Body of pancreas (tissue), 4 donors: ENCODE results near the gene KRTAP10-8. TPM values are rescaled to one million over a fixed set of nuclear protein-coding genes. Genes with fewer than 3 reads are reported as not detected.

ENCODE experiments used
- ATAC-seq: fragments of 150-250 bp; one replicate; pipeline ENCODE4 v1.9.1; 2016
- DNase-seq, 4 donors: peaks; one replicate each; pipeline ENCODE4 v3.0.0-alpha.2; 2019
- H3K27ac ChIP-seq, 4 donors: fragments of 200-600 bp; sonication (generic); 1 replicate in 3 of 4; 2 replicates in 1 of 4; pipeline versions ENCODE4 v1.5.1 to v1.6.1; 2016 to 2019; ENCODE audit warnings: mild to moderate bottlenecking in 1 of 4, mixed read lengths in 1 of 4, moderate library complexity in 1 of 4
- H3K27me3 ChIP-seq, 2 donors: fragments of 200-600 bp; sonication (generic); one replicate each; pipeline ENCODE4 v1.6.0; 2016; ENCODE audit warnings: mild to moderate bottlenecking in 1 of 2
- H3K36me3 ChIP-seq, 2 donors: fragments of 200-600 bp; sonication (generic); replicated peaks in 1 of 2; 2 replicates each; pipeline ENCODE4 v1.5.1; 2016; ENCODE audit warnings: low read depth in 2 of 2; ENCODE audit not compliant: insufficient read depth in 1 of 2
- H3K4me1 ChIP-seq: fragments of 200-600 bp; sonication (generic); one replicate; pipeline ENCODE4 v1.6.0; 2016
- H3K4me3 ChIP-seq, 2 donors: fragments of 200-600 bp; sonication (generic); 1 replicate in 1 of 2; 2 replicates in 1 of 2; pipeline ENCODE4 v1.5.1; 2016 to 2019
- H3K9me3 ChIP-seq, 3 donors: fragments of 200-600 bp; sonication (generic); 1 replicate in 2 of 3; 2 replicates in 1 of 3; pipeline ENCODE4 v1.5.1; 2016
- POLR2A ChIP-seq, 3 donors: fragments of 450-650 bp; IDR thresholded peaks; one replicate each; pipeline ENCODE4 v1.6.1; 2016; ENCODE audit warnings: antibody characterized with exemption in 3 of 3, mild to moderate bottlenecking in 2 of 3
- WGBS, 2 donors: methylation state at CpG; one replicate each; pipeline ENCODE4 v1.1.5; 2017; 5-methylcytosine and 5-hydroxymethylcytosine counted together
- intact Hi-C: fragments of 100-400 bp; cut with DNase I; formaldehyde crosslinking; loops from one replicate; pipeline ENCODE4 v1.15.1; 2023
- total RNA-seq, 2 donors: library from RNA; depleted of rRNA; stranded (reverse); fragments of >200 nt; gene quantifications; one replicate each; pipeline ENCODE4 v1.1.0, GENCODE V29; 2016
- TF ChIP-seq, protein P1 (sequence below), 7 experiments: fragments of 450-650 bp in 4 of 7; fragments of 200-600 bp in 3 of 7; sonication (generic) in 3 of 7; IDR thresholded peaks; one replicate each; pipeline ENCODE4 v1.5.1; 2016 to 2019; ENCODE audit warnings: antibody characterized with exemption in 7 of 7

The KRTAP10-8 gene
- total RNA-seq, 2 donors from 2014 or later: not detected

DNA sequence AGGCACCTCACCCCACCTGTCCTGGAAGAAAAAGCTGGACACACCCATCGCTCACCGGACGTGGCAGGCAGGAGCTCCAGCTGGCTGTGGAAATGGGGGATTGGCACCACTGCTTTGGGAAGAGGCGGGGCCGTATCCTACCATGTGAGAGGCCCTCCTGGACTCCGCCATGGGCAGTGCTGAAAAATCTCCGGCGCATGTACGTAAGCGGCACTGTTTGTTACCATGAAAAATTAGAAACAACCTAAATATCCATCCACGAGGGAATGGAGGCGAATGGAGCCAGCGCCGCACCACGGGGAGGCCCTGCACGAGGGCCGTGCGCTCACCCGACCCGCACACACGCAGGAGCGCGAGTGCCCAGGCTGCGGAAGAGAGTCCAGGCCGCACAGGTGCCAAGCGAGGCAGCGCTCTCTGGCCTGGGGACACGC, 3.1 kb downstream of the KRTAP10-8 start:
- no peak overlapping the region for H3K4me3 ChIP-seq
- peaks cover 0 to 19% (median 0%) of the 10 kb centered on the region in 3 donors for H3K9me3 ChIP-seq
- no peak for ATAC-seq
- no peaks in the 10 kb centered on the region for H3K27me3 ChIP-seq
- H3K36me3 ChIP-seq: no peaks in the 10 kb centered on the region
- no peak for DNase-seq
- no peak overlapping the region for H3K27ac ChIP-seq
- whole genome bisulfite sequencing, 2 donors: 71 to 75% methylated on average over 28 of the region's 28 CpGs
- no peaks in the 10 kb centered on the region for H3K4me1 ChIP-seq
- intact Hi-C loops: no loop called here
- no peak for TF ChIP-seq POLR2A (IDR thresholded peaks at IDR 0.05)
- TF ChIP-seq, protein P1, sequence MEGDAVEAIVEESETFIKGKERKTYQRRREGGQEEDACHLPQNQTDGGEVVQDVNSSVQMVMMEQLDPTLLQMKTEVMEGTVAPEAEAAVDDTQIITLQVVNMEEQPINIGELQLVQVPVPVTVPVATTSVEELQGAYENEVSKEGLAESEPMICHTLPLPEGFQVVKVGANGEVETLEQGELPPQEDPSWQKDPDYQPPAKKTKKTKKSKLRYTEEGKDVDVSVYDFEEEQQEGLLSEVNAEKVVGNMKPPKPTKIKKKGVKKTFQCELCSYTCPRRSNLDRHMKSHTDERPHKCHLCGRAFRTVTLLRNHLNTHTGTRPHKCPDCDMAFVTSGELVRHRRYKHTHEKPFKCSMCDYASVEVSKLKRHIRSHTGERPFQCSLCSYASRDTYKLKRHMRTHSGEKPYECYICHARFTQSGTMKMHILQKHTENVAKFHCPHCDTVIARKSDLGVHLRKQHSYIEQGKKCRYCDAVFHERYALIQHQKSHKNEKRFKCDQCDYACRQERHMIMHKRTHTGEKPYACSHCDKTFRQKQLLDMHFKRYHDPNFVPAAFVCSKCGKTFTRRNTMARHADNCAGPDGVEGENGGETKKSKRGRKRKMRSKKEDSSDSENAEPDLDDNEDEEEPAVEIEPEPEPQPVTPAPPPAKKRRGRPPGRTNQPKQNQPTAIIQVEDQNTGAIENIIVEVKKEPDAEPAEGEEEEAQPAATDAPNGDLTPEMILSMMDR (IDR thresholded peaks at IDR 0.05): no peak

DNA sequence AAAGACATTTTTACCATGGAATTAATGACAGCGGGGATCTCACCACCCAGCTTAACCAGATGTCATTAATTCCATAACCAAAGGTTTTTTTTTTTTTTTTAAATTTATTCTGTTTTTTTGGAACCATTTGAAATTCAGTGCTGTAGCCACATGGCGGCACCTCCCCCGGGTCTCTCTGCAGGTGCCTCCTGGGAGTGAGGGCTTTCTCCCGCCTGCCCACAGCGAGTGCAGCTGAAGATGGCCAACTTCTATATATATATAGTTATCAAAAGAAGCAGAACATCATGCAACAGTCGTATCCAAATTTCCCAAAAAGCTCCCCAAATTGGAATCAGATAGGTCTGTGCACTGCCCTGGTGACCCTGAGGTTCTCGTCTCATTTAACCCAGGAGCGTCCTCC, 3.6 kb downstream of the KRTAP10-8 start:
- WGBS, 2 donors: 53 to 63% methylated on average over 8 of the region's 8 CpGs
- ATAC-seq (no peak), DNase-seq (no peak)
- intact Hi-C loops: no loop called here
- no peak overlapping the region for H3K27ac ChIP-seq
- no peaks in the 10 kb centered on the region for H3K4me1 ChIP-seq
- H3K36me3 ChIP-seq: no peaks in the 10 kb centered on the region
- TF ChIP-seq POLR2A (IDR thresholded peaks at IDR 0.05): no peak
- TF ChIP-seq, protein P1 (IDR thresholded peaks at IDR 0.05): no peak
- H3K9me3 ChIP-seq: peaks cover 0 to 14% (median 0%) of the 10 kb centered on the region in 3 donors
- no peak overlapping the region for H3K4me3 ChIP-seq
- no peaks in the 10 kb centered on the region for H3K27me3 ChIP-seq

DNA sequence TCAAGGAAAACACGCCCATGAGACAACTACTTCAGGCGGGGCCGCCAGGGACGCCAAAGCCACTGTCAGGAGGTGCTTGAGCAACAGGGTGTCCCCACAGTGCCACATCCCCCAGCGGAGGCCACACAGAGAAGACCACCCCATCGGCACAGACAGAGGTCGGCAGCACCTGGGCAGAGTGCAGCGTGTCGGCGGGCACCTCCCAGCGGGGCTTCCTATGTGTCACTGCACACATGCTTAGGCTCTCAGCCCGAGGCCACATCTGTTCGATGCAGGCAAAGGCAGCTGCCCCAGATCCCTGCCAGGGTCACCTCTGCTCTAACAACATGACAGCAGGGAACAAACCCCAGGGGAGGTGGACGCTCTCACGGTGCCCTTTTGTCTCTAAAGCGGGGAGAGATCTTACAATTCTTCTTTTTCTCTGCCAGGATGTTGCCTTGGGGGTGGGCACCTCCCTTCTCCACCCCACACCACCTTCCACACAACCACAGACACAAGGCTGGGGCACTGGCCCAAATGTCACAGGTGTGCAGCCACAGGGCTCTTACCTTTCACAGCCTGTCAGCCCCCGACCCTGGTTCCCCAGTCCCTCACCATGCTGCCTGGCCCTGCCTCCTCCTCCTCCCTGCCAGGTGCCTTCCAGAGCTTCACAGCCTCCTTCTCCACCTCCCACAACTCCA, 4.2 kb downstream of the KRTAP10-8 start:
- intact Hi-C loops: no loop called here
- 51 to 56% methylated on average over 4 to 17 of the region's 17 CpGs for WGBS, 2 donors
- DNase-seq: no peak

DNA sequence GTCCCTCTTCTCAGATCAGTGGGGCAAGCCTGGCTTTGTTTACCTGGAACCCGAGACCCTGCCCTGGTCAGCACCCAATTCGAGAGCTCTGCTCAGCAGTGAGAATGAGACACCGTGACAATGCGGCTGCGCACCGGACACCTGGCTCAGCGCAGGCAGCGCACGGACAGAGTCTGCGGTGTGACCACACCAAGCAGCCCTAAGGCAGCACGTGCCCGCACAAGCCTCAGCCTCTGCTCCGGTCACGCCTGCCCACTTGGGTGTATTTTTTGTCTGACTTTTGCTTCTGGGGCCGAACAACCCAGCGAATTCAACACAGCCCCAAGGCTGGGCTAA, 4.7 kb downstream of the KRTAP10-8 start:
- intact Hi-C loops: no loop called here
- Histone ChIP-seq H3K27ac (no peak overlapping the region), H3K9me3 (peaks cover 0 to 4% (median 0%) of the 10 kb centered on the region in 3 donors), H3K4me1 (no peaks in the 10 kb centered on the region), H3K4me3 (no peak overlapping the region), H3K27me3 (no peaks in the 10 kb centered on the region), H3K36me3 (no peaks in the 10 kb centered on the region)
- no peak for DNase-seq
- TF ChIP-seq POLR2A (IDR thresholded peaks at IDR 0.05): no peak
- TF ChIP-seq, protein P1 (IDR thresholded peaks at IDR 0.05): no peak
- no peak for ATAC-seq
- WGBS, 2 donors: 46 to 69% methylated on average over 2 to 16 of the region's 16 CpGs

More for the DNA sequence above, 4.2 kb downstream of the KRTAP10-8 start:
- no peak overlapping the region for H3K4me3 ChIP-seq
- H3K9me3 ChIP-seq: peaks cover 0 to 8% (median 0%) of the 10 kb centered on the region in 3 donors
- TF ChIP-seq POLR2A (IDR thresholded peaks at IDR 0.05): no peak
- TF ChIP-seq, protein P1 (IDR thresholded peaks at IDR 0.05): no peak
- no peaks in the 10 kb centered on the region for H3K36me3 ChIP-seq
- H3K4me1 ChIP-seq: no peaks in the 10 kb centered on the region
- no peak overlapping the region for H3K27ac ChIP-seq
- no peak for ATAC-seq
- no peaks in the 10 kb centered on the region for H3K27me3 ChIP-seq

DNA sequence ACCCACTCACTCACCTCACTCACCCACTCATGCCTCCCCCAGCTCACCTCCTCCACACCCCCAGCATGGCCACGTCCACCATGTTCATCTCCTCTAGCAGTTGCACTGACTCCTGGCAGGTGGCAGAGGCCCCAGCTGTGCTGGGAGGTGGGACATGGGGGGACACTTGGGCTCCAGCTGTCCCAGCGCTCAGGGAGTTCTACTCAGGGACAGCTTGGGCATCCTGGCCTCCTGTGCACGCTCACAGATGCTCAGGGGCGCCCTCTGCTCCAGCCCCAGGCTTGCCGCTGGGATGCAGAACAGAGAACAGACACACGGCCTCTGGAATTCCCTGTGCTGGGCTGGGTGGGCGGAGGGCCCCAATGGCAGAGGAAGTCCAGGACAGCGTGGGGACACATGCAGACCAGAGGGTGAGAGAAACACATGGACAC, 5.2 kb downstream of the KRTAP10-8 start:
- 34 to 53% methylated on average over 4 to 8 of the region's 8 CpGs for WGBS, 2 donors
- Histone ChIP-seq H3K9me3 (no peaks in the 10 kb centered on the region), H3K36me3 (no peaks in the 10 kb centered on the region), H3K4me3 (no peak overlapping the region), H3K27ac (no peak overlapping the region), H3K4me1 (no peaks in the 10 kb centered on the region), H3K27me3 (no peaks in the 10 kb centered on the region)
- no peak for ATAC-seq
- intact Hi-C loops: no loop called here
- DNase-seq: no peak
- no peak for TF ChIP-seq POLR2A (IDR thresholded peaks at IDR 0.05)
- TF ChIP-seq, protein P1 (IDR thresholded peaks at IDR 0.05): no peak
